Heart right ventricle (tissue), 16 donors: Measurements from ENCODE around the gene NUTM2F. TPM values are rescaled to one million over a fixed set of nuclear protein-coding genes. Genes with fewer than 3 reads are reported as not detected.
"Not testable (repeated sequence)": the region's sequence is repeated elsewhere in the genome, so short reads cannot be mapped to it uniquely, and the experiment has no call there.

ENCODE experiments used
- ATAC-seq, 8 donors: fragments of 200-7000 bp; cut with Tn5 transposase; one replicate each; pipeline ENCODE4 v1.9.1; 2020; ENCODE audit warnings: mild to moderate bottlenecking in 8 of 8, moderate library complexity in 8 of 8, moderate number of reproducible peaks in 1 of 8
- DNase-seq, 2 donors: peaks; one replicate each; pipeline ENCODE4 v3.0.0-alpha.2; 2020
- H3K27ac ChIP-seq, 10 donors: fragments of 200-600 bp; sonication (generic) in 2 of 10; one replicate each; pipeline versions ENCODE4 v1.5.0 to v1.8.0; 2020 to 2022; ENCODE audit warnings: mild to moderate bottlenecking in 3 of 10
- H3K27me3 ChIP-seq, 7 donors: fragments of 200-600 bp; one replicate each; pipeline ENCODE4 v1.8.0; 2021 to 2022; ENCODE audit warnings: mild to moderate bottlenecking in 2 of 7
- H3K36me3 ChIP-seq, 9 donors: fragments of 200-600 bp; sonication (generic) in 1 of 9; one replicate each; pipeline versions ENCODE4 v1.5.0 to v1.8.0; 2020 to 2022; ENCODE audit warnings: mild to moderate bottlenecking in 2 of 9
- H3K4me1 ChIP-seq, 9 donors: fragments of 200-600 bp; sonication (generic) in 1 of 9; one replicate each; pipeline versions ENCODE4 v1.5.0 to v1.8.0; 2020 to 2022; ENCODE audit warnings: mild to moderate bottlenecking in 4 of 9
- H3K4me3 ChIP-seq, 10 donors: fragments of 200-600 bp; sonication (generic) in 2 of 10; one replicate each; pipeline versions ENCODE4 v1.5.0 to v1.8.0; 2020 to 2022; ENCODE audit warnings: mild to moderate bottlenecking in 7 of 10, moderate library complexity in 2 of 10
- H3K9me3 ChIP-seq, 11 donors: fragments of 200-600 bp in 10 of 11; sonication (generic) in 2 of 11; one replicate each; pipeline versions ENCODE4 v1.5.0 to v1.8.0; 2013 to 2022; ENCODE audit warnings: mild to moderate bottlenecking in 2 of 11, control low read depth in 1 of 11, moderate library complexity in 1 of 11
- CTCF ChIP-seq, 9 donors: fragments of 200-600 bp; sonication (generic) in 2 of 9; IDR thresholded peaks; one replicate each; pipeline versions ENCODE4 v1.5.0 to v1.8.0; 2021 to 2022; ENCODE audit warnings: antibody characterized with exemption in 9 of 9, mild to moderate bottlenecking in 5 of 9, moderate library complexity in 1 of 9
- WGBS, 2 donors: extraction: QIAGEN DNeasy Blood & Tissue Kit; methylation state at CpG; one replicate each; pipeline ENCODE4 v1.1.7; 2013; ENCODE audit warnings: inconsistent platforms in 1 of 2; 5-methylcytosine and 5-hydroxymethylcytosine counted together
- intact Hi-C, 10 donors: fragments of 100-400 bp; cut with DNase I; formaldehyde crosslinking; loops; one replicate each; pipeline versions ENCODE4 v1.11.1 to v1.14.2; 2022
- polyA plus RNA-seq, 2 donors: library from polyadenylated mRNA; stranded (reverse); fragments of 200-250 nt; gene quantifications; one replicate each; pipeline ENCODE4 v1.2.3, GENCODE V29; 2013
- total RNA-seq, 10 donors: library from RNA; stranded (reverse); fragmentation: NEBNext Ultra II Directional in 3 of 10; extraction: Animal tissue kit (Norgen Biotek cat#: 25700) in 3 of 10; gene quantifications; one replicate each; pipeline versions ENCODE4 v1.2.1 to v1.2.4, GENCODE V29; 2021 to 2023
- donor health status: Arrhythmogenic right ventricular cardiomyopathy.
- donor health status: ischemic (EF 13 %, LVEDD 7.1; RV severe dilation, severe dysfunction).
- donor health status: healthy with polysubstance abuse.
- donor health status: DM: no; HTN: yes; CAD: no.
- donor health status: DM: no; HTN: no; CAD: no.
- donor health status: ischemic (EF 25% LVEDD 6.9; RV normal size, moderate dysfunction).
- donor health status: ischemic (EF 25% LVEDD 5.7; RV mildly dilated, moderate dysfunction).
- donor health status: healthy.
- donor health status: DM: yes; HTN: yes; CAD: no.
- donor health status: Ischemic cardiomyopathy.
- donor health status: ischemic (EF 35%, LVEDD 5.7; RV mildly dilated, moderate dysfunction).
- donor health status: nonischemic (EF 11% LVEDD 7.7; RV severe dilation, severe dysfunction).
- donor health status: DM: yes; HTN: yes; CAD: no.
- donor health status: PGD.
- donor health status: ischemic (EF 29% LVEDD 5.4; RV normal size, mild dysfunction).
- donor health status: nonischemic (EF 23%, LVEDD 6.1; RV moderate dilation, normal function).

The NUTM2F gene
- total and polyA plus RNA-seq, 12 donors = 0.01 TPM; not detected in 11

- Histone ChIP-seq H3K36me3 (peaks cover 0 to 45% (median 4%) of the 10 kb centered on the region in 9 donors), H3K27ac (no peak overlapping the region), H3K4me1 (peaks cover 0 to 11% (median 0%) of the 10 kb centered on the region in 9 donors), H3K27me3 (no peaks in the 10 kb centered on the region), H3K9me3 (peaks cover 0 to 4% (median 0%) of the 10 kb centered on the region in 11 donors), H3K4me3 (no peak overlapping the region)
- no peak for TF ChIP-seq CTCF (IDR thresholded peaks at IDR 0.05)
- no peak for DNase-seq
- intact Hi-C loops = no loop called here
- WGBS, 2 donors = 97% methylated on average over 3 of the region's 3 CpGs
- ATAC-seq = no peak
These were observed 42.3 kb downstream of the NUTM2F start for GRCh38 chr9:94286116-94286515.

- DNase-seq (no peak), ATAC-seq (no peak)
- Histone ChIP-seq H3K36me3 (peaks cover 0 to 52% (median 12%) of the 10 kb centered on the region in 9 donors), H3K4me1 (no peaks in the 10 kb centered on the region), H3K9me3 (peaks cover 0 to 20% (median 0%) of the 10 kb centered on the region in 11 donors), H3K27ac (no peak overlapping the region), H3K27me3 (no peaks in the 10 kb centered on the region), H3K4me3 (no peak overlapping the region)
- TF ChIP-seq CTCF (IDR thresholded peaks at IDR 0.05) = no peak
- intact Hi-C loops = no loop called here
These were observed 47.3 kb downstream of the NUTM2F start for GRCh38 chr9:94281101-94281500.

- Histone ChIP-seq H3K27ac (no peak overlapping the region), H3K9me3 (peaks cover 0 to 20% (median 0%) of the 10 kb centered on the region in 11 donors), H3K4me1 (no peaks in the 10 kb centered on the region), H3K27me3 (no peaks in the 10 kb centered on the region), H3K4me3 (no peak overlapping the region), H3K36me3 (peaks cover 0 to 46% (median 12%) of the 10 kb centered on the region in 9 donors)
- 92 to 98% methylated on average over 9 of the region's 9 CpGs for WGBS, 2 donors
- no peak for TF ChIP-seq CTCF (IDR thresholded peaks at IDR 0.05)
- ATAC-seq (no peak), DNase-seq (no peak)
- intact Hi-C loops = no loop called here
These were observed 47.9 kb downstream of the NUTM2F start for GRCh38 chr9:94280409-94280989.

GRCh38 chr9:94277885-94278536 is 50.4 kb downstream of the NUTM2F start:
- 99 to 100% methylated on average over 5 to 6 of the region's 6 CpGs for WGBS, 2 donors
- no peaks in the 10 kb centered on the region for H3K27me3 ChIP-seq
- H3K4me1 ChIP-seq = no peaks in the 10 kb centered on the region
- no peak overlapping the region for H3K27ac ChIP-seq
- DNase-seq (no peak), ATAC-seq (no peak)
- intact Hi-C loops = no loop called here
- H3K4me3 ChIP-seq = no peak overlapping the region
- H3K36me3 ChIP-seq = peaks cover 0 to 46% (median 12%) of the 10 kb centered on the region in 9 donors
- peaks cover 0 to 20% (median 0%) of the 10 kb centered on the region in 11 donors for H3K9me3 ChIP-seq
- TF ChIP-seq CTCF (IDR thresholded peaks at IDR 0.05) = no peak

GRCh38 chr9:94277029-94277428 is 51.4 kb downstream of the NUTM2F start:
- H3K9me3 ChIP-seq = peaks cover 0 to 20% (median 0%) of the 10 kb centered on the region in 11 donors
- H3K27me3 ChIP-seq, intact Hi-C loops, H3K4me3 ChIP-seq, ATAC-seq, H3K4me1 ChIP-seq, DNase-seq, H3K27ac ChIP-seq: not testable (repeated sequence)
- 95 to 97% methylated on average over 4 of the region's 4 CpGs for WGBS, 2 donors
- H3K36me3 ChIP-seq = peaks cover 0 to 37% (median 12%) of the 10 kb centered on the region in 9 donors
